PC-3 (cell line): Measurements from ENCODE around the gene EIF3F. TPM values are rescaled to one million over a fixed set of nuclear protein-coding genes. Genes with fewer than 3 reads are reported as not detected.

ENCODE experiments used
- ATAC-seq: fragments of 200-7000 bp; cut with Tn5 transposase; 2 replicates; pipeline ENCODE4 v1.9.1; 2020; ENCODE audit warnings: mild to moderate bottlenecking, moderate library complexity
- BruUV-seq: library from RNA; stranded (reverse); fragments of 400-500 nt; replicated peaks from 2 replicates; lab custom pipeline; 2021; lab: Mats Ljungman, UMichigan
- CTCF ChIA-PET: fragments of 300-600 bp; sonication (Branson Sonifier 250); formaldehyde crosslinking; loops from one replicate; lab custom pipeline; 2022; ENCODE audit warnings: antibody characterized with exemption; lab: Charles Lee
- POLR2A ChIA-PET: fragments of 300-600 bp; sonication (Branson Sonifier 250); formaldehyde crosslinking; loops from one replicate; lab custom pipeline; 2022; ENCODE audit warnings: antibody characterized with exemption; ENCODE audit not compliant: unreplicated experiment; lab: Charles Lee
- DNase-seq: peaks from one replicate; pipeline ENCODE4 v3.0.0-alpha.2; 2015
- H2AFZ ChIP-seq: fragments of 300-600 bp; sonication (generic); 2 replicates; pipeline ENCODE4 v1.6.0; 2016; ENCODE audit warnings: antibody characterized with exemption, low read length
- H3F3A ChIP-seq: fragments of 300-600 bp; sonication (generic); one replicate; pipeline ENCODE4 v1.6.0; 2017; ENCODE audit warnings: antibody characterized with exemption, low read length, control low read depth, mild to moderate bottlenecking; ENCODE audit not compliant: unreplicated experiment
- H3K27ac ChIP-seq: fragments of 300-600 bp; sonication (generic); 2 replicates; pipeline ENCODE4 v1.5.1; 2016; ENCODE audit warnings: mild to moderate bottlenecking, low read length
- H3K27me3 ChIP-seq: fragments of 300-600 bp; sonication (generic); 2 replicates; pipeline ENCODE4 v1.6.1; 2016; ENCODE audit warnings: low read length, mixed read lengths
- H3K36me3 ChIP-seq: fragments of 300-600 bp; sonication (generic); 2 replicates; pipeline ENCODE4 v1.6.1; 2016; ENCODE audit warnings: low read depth, mixed run types, low read length, mixed read lengths
- H3K4me1 ChIP-seq: fragments of 300-600 bp; sonication (generic); 2 replicates; pipeline ENCODE4 v1.5.1; 2016; ENCODE audit warnings: low read length; ENCODE audit not compliant: insufficient read depth
- H3K4me2 ChIP-seq: fragments of 300-600 bp; sonication (generic); 2 replicates; pipeline ENCODE4 v1.6.0; 2016; ENCODE audit warnings: low read length
- H3K4me3 ChIP-seq: fragments of 300-600 bp; sonication (generic); 2 replicates; pipeline ENCODE4 v1.5.1; 2016; ENCODE audit warnings: mild to moderate bottlenecking, low read length, mixed read lengths
- H3K79me2 ChIP-seq: fragments of 300-600 bp; sonication (generic); 2 replicates; pipeline ENCODE4 v1.6.1; 2017; ENCODE audit warnings: low read length, mixed read lengths
- H3K9ac ChIP-seq: fragments of 300-600 bp; sonication (generic); 2 replicates; pipeline ENCODE4 v1.6.0; 2016; ENCODE audit warnings: mild to moderate bottlenecking, low read length
- H3K9me2 ChIP-seq: fragments of 300-600 bp; sonication (generic); replicated peaks from 2 replicates; pipeline ENCODE4 v1.6.1; 2016; ENCODE audit warnings: mixed run types, low read length, mixed read lengths
- H3K9me3 ChIP-seq: fragments of 300-600 bp; sonication (generic); 2 replicates; pipeline ENCODE4 v1.6.1; 2016; ENCODE audit warnings: low read length, mixed read lengths
- H4K20me1 ChIP-seq: fragments of 300-600 bp; sonication (generic); 2 replicates; pipeline ENCODE4 v1.6.1; 2016; ENCODE audit warnings: low read length, mixed read lengths
- EZH2 ChIP-seq: fragments of 300-600 bp; sonication (generic); IDR thresholded peaks from one replicate; pipeline ENCODE4 v1.6.1; 2017; ENCODE audit warnings: antibody characterized with exemption, mild to moderate bottlenecking, low read length; ENCODE audit not compliant: unreplicated experiment
- EZH2phosphoT487 ChIP-seq: fragments of 300-600 bp; sonication (generic); IDR thresholded peaks from 2 replicates; pipeline ENCODE4 v1.6.1; 2018; ENCODE audit warnings: mild to moderate bottlenecking, antibody characterized with exemption, low read length, borderline replicate concordance
- intact Hi-C: fragments of 100-400 bp; cut with micrococcal nuclease; formaldehyde crosslinking; loops from 2 replicates; pipeline ENCODE4 v1.9.0; 2023
- total RNA-seq: library from RNA; depleted of rRNA; stranded (reverse); fragments of >200 nt; gene quantifications from 2 replicates; pipeline ENCODE4 v1.2.3, GENCODE V29; 2014
- TF ChIP-seq, protein P1 (sequence below): fragments of 300-600 bp; sonication (generic); conservative IDR thresholded peaks from 2 replicates; pipeline ENCODE4 v1.5.1; 2017; ENCODE audit warnings: antibody characterized with exemption, low read depth, mild to moderate bottlenecking, low read length

EIF3F gene
- total RNA-seq, 1 experiment from 2014 or later: 227 TPM

DNA sequence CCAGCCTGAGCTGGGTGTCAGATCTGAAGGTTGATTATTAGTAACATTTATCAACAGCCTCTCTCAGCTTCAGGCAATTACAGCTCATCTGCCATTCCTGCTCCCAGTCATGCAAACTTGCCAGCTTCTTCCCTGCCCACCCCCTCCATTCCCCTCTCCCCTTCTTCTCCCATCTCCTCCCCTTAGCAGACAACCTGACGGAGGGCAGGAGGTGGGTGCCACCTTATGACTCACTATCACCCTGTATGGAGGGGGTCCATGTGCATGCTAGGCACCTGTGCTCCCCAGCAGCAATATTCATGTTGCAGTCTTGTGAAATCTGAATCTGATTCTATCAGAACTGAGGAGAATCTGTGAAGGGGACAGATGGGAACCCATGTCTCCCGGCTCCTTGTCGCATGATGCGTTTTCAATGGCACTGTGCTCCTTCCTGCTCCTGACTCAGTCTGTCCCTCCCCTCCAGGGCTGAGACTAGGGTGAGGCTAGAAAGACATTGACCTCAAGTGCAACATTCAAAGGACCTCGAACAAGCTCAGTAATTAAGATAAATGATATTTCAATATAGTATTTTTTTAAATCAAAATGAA, 47.6 kb downstream of the EIF3F start:
- Histone ChIP-seq H2AFZ (no peak overlapping the region), H3K9me2 (no peaks in the 10 kb centered on the region), H3K36me3 (no peaks in the 10 kb centered on the region), H3K4me2 (no peak overlapping the region), H3K9me3 (no peaks in the 10 kb centered on the region), H3K4me3 (no peak overlapping the region), H3K27me3 (peaks cover 22% of the 10 kb centered on the region), H3F3A (no peaks in the 10 kb centered on the region), H4K20me1 (no peaks in the 10 kb centered on the region), H3K9ac (no peak overlapping the region), H3K79me2 (no peaks in the 10 kb centered on the region), H3K4me1 (no peaks in the 10 kb centered on the region), H3K27ac (no peak overlapping the region)
- no peak for DNase-seq
- ChIA-PET CTCF (interaction anchor here (3.8 kb wide), 1 partner anchor 64 kb away, joined by 35 read pairs; no protein-coding TSS in a partner anchor), POLR2A (no interaction called here)
- no peak for ATAC-seq
- BruUV-seq: no TSS peak
- TF ChIP-seq EZH2phosphoT487 (no peak), EZH2 (no peak)
- TF ChIP-seq, protein P1, sequence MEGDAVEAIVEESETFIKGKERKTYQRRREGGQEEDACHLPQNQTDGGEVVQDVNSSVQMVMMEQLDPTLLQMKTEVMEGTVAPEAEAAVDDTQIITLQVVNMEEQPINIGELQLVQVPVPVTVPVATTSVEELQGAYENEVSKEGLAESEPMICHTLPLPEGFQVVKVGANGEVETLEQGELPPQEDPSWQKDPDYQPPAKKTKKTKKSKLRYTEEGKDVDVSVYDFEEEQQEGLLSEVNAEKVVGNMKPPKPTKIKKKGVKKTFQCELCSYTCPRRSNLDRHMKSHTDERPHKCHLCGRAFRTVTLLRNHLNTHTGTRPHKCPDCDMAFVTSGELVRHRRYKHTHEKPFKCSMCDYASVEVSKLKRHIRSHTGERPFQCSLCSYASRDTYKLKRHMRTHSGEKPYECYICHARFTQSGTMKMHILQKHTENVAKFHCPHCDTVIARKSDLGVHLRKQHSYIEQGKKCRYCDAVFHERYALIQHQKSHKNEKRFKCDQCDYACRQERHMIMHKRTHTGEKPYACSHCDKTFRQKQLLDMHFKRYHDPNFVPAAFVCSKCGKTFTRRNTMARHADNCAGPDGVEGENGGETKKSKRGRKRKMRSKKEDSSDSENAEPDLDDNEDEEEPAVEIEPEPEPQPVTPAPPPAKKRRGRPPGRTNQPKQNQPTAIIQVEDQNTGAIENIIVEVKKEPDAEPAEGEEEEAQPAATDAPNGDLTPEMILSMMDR: no peak
- intact Hi-C loops: no loop called here

GRCh38 chr11:8035200-8035855, 48.2 kb downstream of the EIF3F start:
- no peak for TF ChIP-seq EZH2
- TF ChIP-seq EZH2phosphoT487: no peak
- TF ChIP-seq, protein P1: no peak
- Histone ChIP-seq H3K27ac (no peak overlapping the region), H3K4me2 (no peak overlapping the region), H4K20me1 (no peaks in the 10 kb centered on the region), H3K9ac (no peak overlapping the region), H3K9me2 (no peaks in the 10 kb centered on the region), H3K4me1 (no peaks in the 10 kb centered on the region), H3K79me2 (no peaks in the 10 kb centered on the region), H2AFZ (no peak overlapping the region), H3F3A (no peaks in the 10 kb centered on the region), H3K36me3 (no peaks in the 10 kb centered on the region), H3K9me3 (no peaks in the 10 kb centered on the region), H3K27me3 (peaks cover 16% of the 10 kb centered on the region; the same call in 1 of the 2 replicates), H3K4me3 (no peak overlapping the region)
- no peak for DNase-seq
- intact Hi-C loops: no loop called here
- ATAC-seq: no peak
- POLR2A ChIA-PET: no interaction called here
- BruUV-seq: no TSS peak
- CTCF ChIA-PET: no interaction called here
